Suprapubic skin (tissue), 4 donors: Measurements from ENCODE around the gene PNMA8A. TPM values are rescaled to one million over a fixed set of nuclear protein-coding genes. Genes with fewer than 3 reads are reported as not detected.
A peak's percentile ranks its signal among the peaks of the same experiment; 100 is the strongest.

Experiments used
- DNase-seq, 2 donors: peaks; one replicate each; pipeline ENCODE4 v3.0.0-alpha.2; 2019; ENCODE audit warnings: low spot score in 2 of 2
- H3K27ac ChIP-seq: fragments of 200-600 bp; sonication (generic); one replicate; pipeline ENCODE4 v1.5.1; 2019
- H3K27me3 ChIP-seq: fragments of 200-600 bp; sonication (generic); one replicate; pipeline ENCODE4 v1.5.1; 2019
- H3K36me3 ChIP-seq: fragments of 200-600 bp; sonication (generic); one replicate; pipeline ENCODE4 v1.5.1; 2019
- H3K4me1 ChIP-seq: fragments of 200-600 bp; sonication (generic); one replicate; pipeline ENCODE4 v1.5.1; 2019
- H3K4me3 ChIP-seq: fragments of 200-600 bp; sonication (generic); one replicate; pipeline ENCODE4 v1.5.1; 2019; ENCODE audit warnings: mild to moderate bottlenecking
- H3K9me3 ChIP-seq: fragments of 200-600 bp; sonication (generic); one replicate; pipeline ENCODE4 v1.5.1; 2019
- EP300 ChIP-seq: sonication (generic); formaldehyde crosslinking; IDR thresholded peaks from one replicate; pipeline ENCODE4 v1.6.1; 2017; ENCODE audit warnings: antibody characterized with exemption
- POLR2A ChIP-seq, 2 donors: fragments of 450-650 bp; IDR thresholded peaks; one replicate each; pipeline ENCODE4 v1.6.1; 2017; ENCODE audit warnings: antibody characterized with exemption in 2 of 2, mild to moderate bottlenecking in 2 of 2, moderate library complexity in 2 of 2
- POLR2AphosphoS5 ChIP-seq, 3 donors: sonication (generic); formaldehyde crosslinking; IDR thresholded peaks; one replicate each; pipeline ENCODE4 v1.6.1; 2017; ENCODE audit warnings: antibody characterized with exemption in 3 of 3
- WGBS: methylation state at CpG from one replicate; pipeline ENCODE4 v1.1.5; 2018; 5-methylcytosine and 5-hydroxymethylcytosine counted together
- total RNA-seq, 4 donors: library from RNA; depleted of rRNA; stranded (reverse); fragments of >200 nt; gene quantifications; one replicate each; pipeline ENCODE4 v1.1.0, GENCODE V29; 2016
- TF ChIP-seq, protein P1 (sequence below), 2 donors: fragments of 200-600 bp in 1 of 2; fragments of 450-650 bp in 1 of 2; sonication (generic) in 1 of 2; IDR thresholded peaks; one replicate each; pipeline ENCODE4 v1.5.1; 2016 to 2019; ENCODE audit warnings: antibody characterized with exemption in 2 of 2, mild to moderate bottlenecking in 1 of 2, moderate library complexity in 1 of 2

The PNMA8A gene
- total RNA-seq, 4 donors from 2014 or later, result 0.72 to 3.9 (median 1.4) TPM

DNA sequence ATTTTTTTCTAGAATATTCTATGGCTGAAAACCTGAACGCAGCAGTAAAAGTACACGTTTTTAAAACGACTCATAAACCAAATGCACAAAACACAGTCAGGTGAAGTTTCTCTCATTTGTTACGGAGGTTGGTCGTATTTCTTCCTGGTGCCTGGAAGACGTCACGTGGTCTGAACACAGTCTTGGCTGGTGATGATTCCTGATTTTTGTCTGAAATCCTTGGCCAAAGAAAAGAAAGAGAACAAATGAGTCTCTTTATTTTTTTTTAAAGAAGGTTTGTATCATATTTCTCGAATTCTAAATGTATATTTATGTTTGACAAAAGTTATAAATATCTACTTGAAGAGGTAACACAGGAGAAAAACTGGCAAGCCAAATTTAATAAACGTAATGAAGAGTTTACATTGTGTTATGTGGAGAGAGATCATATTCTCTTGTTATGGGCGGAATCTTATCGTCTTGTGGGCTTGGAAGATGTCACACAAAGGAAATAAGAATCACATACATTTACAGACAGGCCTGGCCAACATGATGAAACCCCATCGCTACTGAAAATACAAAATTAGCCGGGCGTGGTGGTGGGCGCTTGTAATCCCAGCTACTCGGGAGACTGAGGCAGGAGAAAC is 10.0 kb upstream of the PNMA8A start:
- 48% methylated on average over 16 of the region's 16 CpGs for WGBS
- H3K36me3 ChIP-seq, result no peaks in the 10 kb centered on the region
- H3K4me1 ChIP-seq, result peaks cover 4% of the 10 kb centered on the region
- TF ChIP-seq, protein P1, sequence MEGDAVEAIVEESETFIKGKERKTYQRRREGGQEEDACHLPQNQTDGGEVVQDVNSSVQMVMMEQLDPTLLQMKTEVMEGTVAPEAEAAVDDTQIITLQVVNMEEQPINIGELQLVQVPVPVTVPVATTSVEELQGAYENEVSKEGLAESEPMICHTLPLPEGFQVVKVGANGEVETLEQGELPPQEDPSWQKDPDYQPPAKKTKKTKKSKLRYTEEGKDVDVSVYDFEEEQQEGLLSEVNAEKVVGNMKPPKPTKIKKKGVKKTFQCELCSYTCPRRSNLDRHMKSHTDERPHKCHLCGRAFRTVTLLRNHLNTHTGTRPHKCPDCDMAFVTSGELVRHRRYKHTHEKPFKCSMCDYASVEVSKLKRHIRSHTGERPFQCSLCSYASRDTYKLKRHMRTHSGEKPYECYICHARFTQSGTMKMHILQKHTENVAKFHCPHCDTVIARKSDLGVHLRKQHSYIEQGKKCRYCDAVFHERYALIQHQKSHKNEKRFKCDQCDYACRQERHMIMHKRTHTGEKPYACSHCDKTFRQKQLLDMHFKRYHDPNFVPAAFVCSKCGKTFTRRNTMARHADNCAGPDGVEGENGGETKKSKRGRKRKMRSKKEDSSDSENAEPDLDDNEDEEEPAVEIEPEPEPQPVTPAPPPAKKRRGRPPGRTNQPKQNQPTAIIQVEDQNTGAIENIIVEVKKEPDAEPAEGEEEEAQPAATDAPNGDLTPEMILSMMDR (IDR thresholded peaks at IDR 0.05), result no peak
- TF ChIP-seq EP300 (no peak), POLR2A (IDR thresholded peaks at IDR 0.05) (no peak), POLR2AphosphoS5 (IDR thresholded peaks at IDR 0.05) (no peak)
- no peaks in the 10 kb centered on the region for H3K9me3 ChIP-seq
- H3K27ac ChIP-seq, result peak overlapping the region; percentile 69
- H3K27me3 ChIP-seq, result peaks cover 8% of the 10 kb centered on the region
- no peak overlapping the region for H3K4me3 ChIP-seq
- DNase-seq, result no peak

DNA sequence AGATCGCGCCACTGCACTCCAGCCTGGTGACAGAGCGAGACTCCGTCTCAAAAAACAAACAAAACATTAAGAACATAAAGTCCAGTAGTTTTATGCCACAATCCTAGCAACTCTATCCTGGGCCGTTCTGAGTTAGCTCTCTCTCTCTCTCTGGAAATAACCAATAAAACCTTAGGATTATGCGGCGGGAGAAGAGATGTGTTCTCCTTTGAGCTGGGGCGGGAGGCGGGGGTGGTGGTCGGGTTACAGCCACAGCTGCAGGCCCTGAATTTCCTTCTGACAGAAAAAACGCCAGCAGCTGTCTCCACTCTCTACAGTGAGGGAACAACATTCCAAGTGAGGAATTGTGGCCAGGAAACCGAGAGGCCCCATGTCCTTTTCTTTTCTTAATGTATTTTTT is 9.1 kb upstream of the PNMA8A start:
- TF ChIP-seq, protein P1 (IDR thresholded peaks at IDR 0.05), result no peak
- TF ChIP-seq POLR2AphosphoS5 (IDR thresholded peaks at IDR 0.05), result no peak
- no peak for TF ChIP-seq EP300
- TF ChIP-seq POLR2A (IDR thresholded peaks at IDR 0.05), result no peak
- Histone ChIP-seq H3K4me1 (peaks cover 4% of the 10 kb centered on the region), H3K27ac (peak overlapping the region; percentile 67), H3K27me3 (peaks cover 6% of the 10 kb centered on the region), H3K4me3 (no peak overlapping the region), H3K36me3 (no peaks in the 10 kb centered on the region), H3K9me3 (no peaks in the 10 kb centered on the region)
- DNase-seq, result no peak
- WGBS, result 39% methylated on average over 12 of the region's 12 CpGs

- Histone ChIP-seq H3K27ac (no peak overlapping the region), H3K9me3 (no peaks in the 10 kb centered on the region), H3K27me3 (peaks cover 15% of the 10 kb centered on the region), H3K4me1 (peaks cover 4% of the 10 kb centered on the region), H3K36me3 (no peaks in the 10 kb centered on the region), H3K4me3 (no peak overlapping the region)
- TF ChIP-seq, protein P1 (IDR thresholded peaks at IDR 0.05), result no peak
- TF ChIP-seq EP300 (no peak), POLR2AphosphoS5 (IDR thresholded peaks at IDR 0.05) (no peak), POLR2A (IDR thresholded peaks at IDR 0.05) (no peak)
- WGBS, result 49% methylated on average over 4 of the region's 4 CpGs
- DNase-seq, result no peak
Measured at GRCh38 chr19:46478356-46478986, 7.1 kb upstream of the PNMA8A start.

- Histone ChIP-seq H3K4me3 (no peak overlapping the region), H3K36me3 (no peaks in the 10 kb centered on the region), H3K27me3 (peaks cover 30% of the 10 kb centered on the region), H3K4me1 (peaks cover 11% of the 10 kb centered on the region), H3K27ac (no peak overlapping the region), H3K9me3 (no peaks in the 10 kb centered on the region)
- DNase-seq, result no peak
- TF ChIP-seq POLR2AphosphoS5 (IDR thresholded peaks at IDR 0.05) (no peak), EP300 (no peak), POLR2A (IDR thresholded peaks at IDR 0.05) (no peak)
- TF ChIP-seq, protein P1 (IDR thresholded peaks at IDR 0.05), result no peak
- WGBS, result 54% methylated on average over 2 of the region's 2 CpGs
Measured at GRCh38 chr19:46475986-46476385, 4.6 kb upstream of the PNMA8A start.

- 84% methylated on average over 8 of the region's 8 CpGs for WGBS
- TF ChIP-seq POLR2AphosphoS5 (IDR thresholded peaks at IDR 0.05) (no peak), POLR2A (IDR thresholded peaks at IDR 0.05) (no peak), EP300 (no peak)
- TF ChIP-seq, protein P1 (IDR thresholded peaks at IDR 0.05), result no peak
- no peak for DNase-seq
- no peaks in the 10 kb centered on the region for H3K36me3 ChIP-seq
- no peak overlapping the region for H3K27ac ChIP-seq
- H3K27me3 ChIP-seq, result peaks cover 30% of the 10 kb centered on the region
- H3K4me1 ChIP-seq, result peaks cover 13% of the 10 kb centered on the region
- H3K9me3 ChIP-seq, result no peaks in the 10 kb centered on the region
- H3K4me3 ChIP-seq, result no peak overlapping the region
Measured at GRCh38 chr19:46474211-46474610, 2.8 kb upstream of the PNMA8A start.
